ENCODE measurements around the gene ZNF593OS.

The ZNF593OS gene

DNA sequence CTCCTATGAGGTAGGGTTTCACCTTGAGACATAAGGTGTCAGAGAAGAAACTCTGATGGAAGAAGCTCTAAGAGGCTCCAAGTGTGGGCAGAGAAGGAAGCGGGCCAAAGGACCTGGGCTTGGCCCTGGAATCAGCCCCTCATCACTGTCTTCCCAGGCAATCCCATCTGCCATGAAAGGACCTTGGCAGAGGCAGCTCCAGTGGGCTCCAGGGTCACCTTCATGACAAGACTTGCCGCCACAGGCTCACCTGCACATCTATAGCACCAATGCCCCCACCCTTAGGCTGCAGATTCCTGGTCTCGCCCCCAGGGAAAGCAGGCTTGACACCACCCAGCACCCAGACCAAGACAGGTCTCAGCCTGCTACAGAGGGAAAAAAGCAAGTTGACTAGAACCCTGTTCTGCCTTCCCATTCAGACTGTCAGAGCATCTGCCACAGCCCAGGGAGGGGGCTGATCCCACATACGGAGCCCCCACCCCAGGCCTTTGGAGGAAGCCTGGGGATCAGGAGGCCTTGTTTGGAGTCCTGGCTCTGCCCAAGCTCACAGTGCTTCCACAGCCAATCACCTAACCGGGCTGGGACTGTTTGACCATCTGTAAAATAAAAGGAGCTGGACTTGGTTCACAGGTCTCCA is 13.2 kb downstream of the ZNF593OS start:
- DNase-seq = no peak

DNA sequence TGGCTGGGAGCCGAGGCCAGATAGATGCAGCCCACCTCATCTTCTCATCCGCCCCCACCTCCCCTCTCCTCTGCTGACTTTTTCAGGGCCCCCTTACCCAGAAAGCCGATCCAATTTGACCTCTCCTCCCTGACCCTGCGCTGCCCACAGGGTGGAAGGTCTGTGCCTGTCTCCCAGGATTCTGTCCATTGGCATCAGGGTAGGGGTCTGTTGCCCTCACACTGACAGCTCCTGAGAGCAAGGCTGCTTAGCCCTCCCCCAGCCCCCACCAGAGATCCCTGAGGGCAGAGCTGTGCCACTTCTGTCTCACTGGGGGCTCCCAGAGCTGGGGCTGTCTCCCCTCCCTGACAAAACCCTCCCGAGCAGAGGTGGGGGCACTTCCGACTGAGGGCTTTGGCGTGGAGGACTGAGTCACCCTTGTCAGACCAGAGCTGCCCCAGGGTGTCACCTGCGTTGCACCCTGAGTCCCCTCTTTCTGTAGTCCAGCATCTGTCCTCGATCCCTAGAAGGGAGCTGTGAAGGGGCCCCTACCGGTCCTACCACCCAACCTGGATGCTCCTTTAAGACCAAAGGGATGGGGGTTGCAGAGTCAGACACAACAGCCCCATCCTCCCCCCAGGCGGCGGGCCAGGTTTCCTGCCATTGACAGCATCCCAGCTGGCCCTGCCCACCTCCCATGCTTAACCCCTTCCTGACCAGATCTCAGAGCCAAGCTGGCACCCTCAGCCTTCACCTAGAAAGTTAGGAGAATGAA is 15.2 kb downstream of the ZNF593OS start:
- no peak for DNase-seq

DNA sequence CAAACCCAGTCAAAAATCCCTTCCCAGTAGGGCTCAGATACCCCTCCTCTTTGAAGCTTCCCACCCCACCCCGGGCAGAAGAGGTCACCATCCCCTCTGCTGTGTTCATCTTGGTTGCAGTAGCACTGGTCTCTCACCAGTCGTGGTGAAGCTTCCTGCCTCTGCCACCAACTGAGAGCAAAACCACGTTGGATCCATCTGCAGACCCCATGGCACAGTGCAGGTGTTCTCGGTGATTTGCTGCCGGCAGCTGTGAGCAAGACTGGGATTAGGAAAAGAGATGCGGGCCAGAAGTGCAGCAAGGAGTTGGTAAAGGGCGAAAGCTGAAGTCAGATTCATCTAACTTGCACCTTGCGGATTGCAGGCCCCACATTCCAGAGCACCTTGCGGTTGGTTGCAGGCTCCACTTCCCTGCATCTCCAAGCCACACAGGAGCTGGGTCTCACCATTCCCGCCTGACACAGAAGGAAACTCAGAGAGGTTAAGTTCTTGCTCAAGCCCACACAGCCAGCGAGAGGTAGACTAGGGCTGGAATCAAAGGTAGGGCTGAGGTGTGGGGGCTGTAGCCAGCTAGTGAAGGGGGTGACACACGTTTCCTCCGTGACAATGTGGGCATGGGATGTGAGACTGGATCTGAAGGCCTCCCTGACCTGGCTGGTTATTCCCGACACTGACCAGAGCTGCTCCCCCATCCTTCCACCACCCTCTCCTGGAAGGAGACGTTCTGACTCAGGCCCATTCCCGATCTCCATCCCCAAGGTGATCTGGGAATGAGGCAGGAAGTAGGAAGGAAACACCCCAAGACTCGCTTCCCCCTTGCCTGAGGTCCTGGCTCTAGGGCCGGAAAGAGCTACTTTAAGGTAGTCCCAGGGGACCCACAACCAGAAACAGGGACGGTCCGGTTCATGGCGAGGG is 16.0 kb downstream of the ZNF593OS start:
- no peak for DNase-seq

DNA sequence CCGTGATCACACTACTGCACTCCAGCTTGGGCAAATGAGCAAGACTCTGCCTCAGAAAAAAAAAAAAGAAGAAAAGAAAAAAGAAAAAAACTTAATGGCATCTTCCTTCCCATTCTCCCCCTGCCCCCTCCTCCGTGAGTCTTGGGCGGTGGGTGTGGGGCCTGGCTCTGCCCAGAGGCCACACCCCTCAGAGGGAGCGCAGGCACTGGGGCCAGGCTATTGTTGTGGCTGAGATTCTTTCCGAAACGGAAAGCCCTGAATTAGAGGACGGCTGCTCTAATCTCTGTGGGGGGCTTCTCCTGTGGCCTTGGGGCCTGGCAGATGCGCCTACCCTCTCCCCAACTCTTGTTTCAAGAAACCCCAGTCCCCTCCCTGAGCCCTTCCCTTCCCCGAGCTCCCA is 16.9 kb downstream of the ZNF593OS start:
- DNase-seq = no peak

DNA sequence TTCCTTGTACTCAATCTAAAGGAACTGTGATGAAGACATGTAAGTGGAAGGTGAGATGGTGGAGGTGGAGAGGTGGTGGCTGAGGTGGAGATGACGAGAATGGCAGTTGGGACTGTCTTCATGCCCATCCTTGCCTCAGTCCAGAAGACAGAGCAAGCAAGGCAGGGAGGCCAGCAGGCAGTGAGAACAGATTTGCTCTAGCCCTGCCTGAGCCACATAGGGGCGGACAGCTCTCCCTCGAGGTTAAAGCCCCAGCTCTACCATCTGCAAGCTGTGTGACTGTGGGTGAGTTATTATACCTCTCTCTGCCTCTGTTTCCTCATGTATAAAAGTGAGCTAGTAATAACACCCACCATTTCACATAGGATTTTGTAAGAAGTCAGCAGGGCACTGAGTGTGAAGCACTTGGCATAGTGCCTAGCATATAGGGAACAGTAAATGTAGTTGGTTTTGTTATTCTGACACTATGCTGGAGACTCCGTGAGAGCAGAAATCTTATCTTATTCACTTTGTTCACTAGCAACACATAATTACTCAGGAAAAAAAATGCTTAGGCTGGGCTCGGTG is 17.6 kb downstream of the ZNF593OS start:
- peak; percentile 41 for DNase-seq

DNA sequence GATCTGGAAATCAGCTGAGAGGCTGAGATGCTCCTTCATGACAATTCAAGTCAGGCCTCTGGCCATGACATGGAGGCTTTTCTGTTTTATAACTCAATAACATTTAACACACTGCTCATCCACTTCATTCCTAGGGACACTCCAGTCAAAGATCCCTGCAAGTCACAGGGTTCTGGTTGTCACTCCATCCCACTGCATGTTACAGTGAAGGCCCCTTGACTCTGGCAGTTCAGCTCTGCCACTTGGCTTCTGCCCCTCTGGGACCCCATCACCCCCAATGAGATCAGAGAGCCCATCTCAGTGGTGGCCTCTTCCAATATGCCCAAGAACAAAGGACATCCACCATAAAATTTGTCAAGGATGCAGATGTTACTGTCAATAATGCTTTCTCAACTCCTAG is 22.7 kb downstream of the ZNF593OS start:
- DNase-seq = no peak

DNA sequence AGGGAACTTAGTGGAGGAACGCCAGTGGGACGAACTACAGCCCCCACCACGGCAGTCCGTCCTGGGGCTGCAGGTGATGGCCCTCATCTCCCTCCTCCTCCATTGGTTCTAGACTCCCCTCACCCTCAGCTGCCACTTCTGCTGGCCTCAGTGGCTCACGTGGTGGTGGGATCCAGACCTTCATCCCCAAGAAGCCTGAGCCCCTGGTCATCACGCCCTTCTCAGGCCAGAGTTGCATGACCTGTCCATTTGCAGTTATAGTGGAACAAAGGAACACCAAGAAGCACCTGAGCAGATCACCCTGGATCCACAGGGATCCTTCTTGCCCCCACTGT is 25.7 kb downstream of the ZNF593OS start:
- DNase-seq = no peak

DNA sequence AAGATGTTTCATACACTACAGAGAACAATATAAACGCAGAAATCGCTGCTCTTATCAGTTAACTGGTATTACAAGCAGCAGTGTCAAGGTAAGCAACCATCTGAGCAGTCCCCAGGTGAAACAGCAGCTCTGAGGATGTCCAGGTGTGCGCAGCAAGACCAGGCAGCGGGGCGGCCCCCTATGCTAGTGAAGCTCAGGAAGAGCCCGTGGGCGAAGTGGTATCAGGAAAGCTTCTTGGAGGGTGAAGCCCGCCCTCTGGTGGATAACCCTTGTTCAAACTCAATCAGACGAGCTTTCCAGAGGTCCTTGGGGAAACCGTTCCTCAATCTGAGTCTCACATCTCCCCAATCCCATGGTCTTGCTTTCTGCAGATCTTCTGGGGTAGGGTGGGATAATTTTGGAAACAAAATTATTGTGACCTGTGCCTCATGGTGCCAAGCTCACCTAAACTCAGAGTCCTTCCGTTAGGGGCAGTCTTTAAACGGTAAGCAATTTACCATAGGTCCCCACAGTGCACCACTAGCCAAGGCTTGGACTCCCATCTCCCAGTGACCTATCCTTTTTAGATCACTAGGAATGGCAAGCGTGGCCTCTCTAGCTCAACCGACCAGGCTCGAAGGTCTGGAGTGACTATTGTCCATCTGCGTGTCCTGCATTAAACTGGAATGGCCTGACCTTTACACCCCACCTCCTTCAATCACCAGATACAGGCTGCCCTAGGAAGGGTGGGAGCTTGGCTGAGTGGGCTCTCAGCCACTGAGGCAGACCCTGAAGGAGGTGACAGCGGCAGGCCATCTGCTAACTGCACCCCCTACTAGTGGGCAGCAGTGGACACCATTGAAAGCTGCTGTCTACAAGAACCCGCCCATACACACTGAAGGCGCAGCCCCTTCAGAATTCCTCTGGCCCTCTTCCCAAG is 26.3 kb downstream of the ZNF593OS start:
- DNase-seq = peak; percentile 90

DNA sequence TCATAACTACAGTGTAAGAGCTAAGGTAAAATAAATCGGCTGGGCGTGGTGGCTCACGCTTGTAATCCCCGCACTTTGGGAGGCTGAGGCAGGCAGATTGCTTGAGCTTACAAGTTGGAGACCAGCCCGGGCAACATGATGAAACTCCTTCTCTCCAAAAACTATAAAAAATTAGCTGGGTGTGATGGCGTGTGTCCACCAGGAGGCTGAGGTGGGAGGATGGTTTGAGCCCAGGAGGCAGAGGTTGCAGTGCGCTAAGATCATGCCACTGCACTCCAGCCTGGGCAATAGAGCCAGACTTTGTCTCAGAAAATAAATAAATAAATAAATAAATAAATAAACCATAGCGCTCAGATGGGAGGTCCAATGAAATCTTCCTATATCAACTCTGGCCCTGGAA is 29.5 kb downstream of the ZNF593OS start:
- no peak for DNase-seq

DNA sequence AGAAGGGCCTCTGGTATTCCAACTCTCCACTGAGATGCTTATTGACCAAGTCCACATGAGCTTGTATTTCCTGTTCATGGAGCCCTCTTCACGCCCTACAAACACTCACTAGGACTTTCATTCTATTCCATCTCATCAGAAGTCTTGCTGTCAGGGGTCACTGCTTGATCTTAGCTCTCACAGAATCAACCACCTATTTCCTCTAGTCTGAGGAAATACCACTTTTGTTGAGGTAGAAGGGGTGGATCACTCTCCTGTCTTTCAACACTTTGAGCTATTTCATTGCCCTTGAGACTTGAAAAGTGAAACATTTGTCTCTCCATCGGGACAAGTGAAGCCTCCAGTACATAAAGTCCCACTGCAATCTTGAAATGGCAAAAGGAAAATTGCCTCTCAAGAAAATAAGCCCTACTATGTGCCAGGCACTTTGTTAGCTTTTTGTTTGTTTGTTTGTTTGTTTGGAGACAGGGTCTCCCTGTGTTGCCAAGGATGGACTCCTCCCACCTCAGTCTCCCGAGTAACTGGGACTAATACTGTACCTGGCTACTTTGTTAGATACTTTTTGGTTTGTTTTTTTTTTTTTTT is 32.6 kb downstream of the ZNF593OS start:
- no peak for DNase-seq

DNA sequence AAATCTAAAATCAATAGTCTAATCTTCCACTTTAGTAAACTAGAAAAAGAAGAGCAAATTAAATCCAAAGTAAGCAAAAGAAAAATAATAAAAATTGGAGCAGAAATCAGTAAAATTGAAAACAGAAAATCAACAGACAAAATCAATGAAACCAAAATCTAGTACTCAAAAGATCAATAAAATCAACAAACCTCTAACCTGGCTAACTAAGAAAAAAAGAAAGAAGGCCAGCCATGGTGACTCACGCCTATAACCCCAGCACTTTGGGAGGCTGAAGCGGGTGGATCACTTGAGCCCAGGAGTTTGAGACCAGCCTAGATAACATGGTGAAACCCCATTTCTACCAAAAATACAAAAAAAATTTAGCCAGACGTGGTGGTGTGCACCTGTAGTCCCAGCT is 37.2 kb downstream of the ZNF593OS start:
- DNase-seq = no peak

DNA sequence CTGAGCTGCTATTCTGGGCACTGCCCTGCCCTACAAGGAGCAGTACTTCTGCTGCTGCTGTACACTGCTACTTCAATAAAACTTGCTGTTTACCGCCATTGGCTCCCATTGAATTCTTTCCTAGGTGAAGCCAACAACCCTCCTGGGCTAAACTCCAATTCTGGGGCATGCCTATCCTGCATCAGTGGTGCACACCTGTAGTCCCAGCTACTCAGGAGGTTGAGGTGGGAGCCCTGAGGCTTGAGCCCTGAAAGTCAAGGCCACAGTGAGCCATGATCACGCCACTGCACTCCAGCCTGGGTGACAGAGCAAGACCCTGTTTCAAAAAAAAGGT is 38.8 kb downstream of the ZNF593OS start:
- DNase-seq = no peak

DNA sequence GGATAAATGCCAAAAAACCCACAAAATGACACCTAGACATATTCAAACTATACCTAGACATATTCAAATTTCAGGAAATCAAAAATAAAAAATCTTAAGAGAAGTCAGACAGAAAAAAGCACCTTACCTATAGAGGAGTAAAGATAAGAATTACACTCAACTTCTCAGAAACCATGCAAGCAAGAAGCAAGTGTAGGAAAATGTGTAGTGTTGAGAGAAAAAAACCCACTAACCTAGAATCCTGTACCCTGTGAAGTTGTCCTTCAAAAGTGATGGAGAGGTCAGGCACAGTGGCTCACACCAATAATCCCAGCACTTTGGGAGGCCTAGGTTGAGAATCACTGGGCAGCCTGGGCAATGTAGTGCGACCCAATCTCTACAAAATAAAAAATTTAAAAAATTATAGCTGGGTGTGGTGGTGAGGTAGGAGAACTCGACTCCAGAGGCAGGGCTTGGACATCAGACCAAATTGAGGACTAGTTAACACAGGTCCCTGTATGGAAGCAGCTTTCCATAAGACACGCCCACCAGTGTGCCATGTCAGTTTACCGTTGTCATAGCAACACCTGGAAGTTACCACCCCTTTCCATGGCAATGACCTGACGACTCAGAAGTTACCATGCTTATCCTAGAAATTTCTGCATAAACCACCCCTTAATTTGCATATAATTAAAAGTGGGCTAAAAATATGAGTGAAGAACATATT is 39.4 kb downstream of the ZNF593OS start:
- DNase-seq = no peak

DNA sequence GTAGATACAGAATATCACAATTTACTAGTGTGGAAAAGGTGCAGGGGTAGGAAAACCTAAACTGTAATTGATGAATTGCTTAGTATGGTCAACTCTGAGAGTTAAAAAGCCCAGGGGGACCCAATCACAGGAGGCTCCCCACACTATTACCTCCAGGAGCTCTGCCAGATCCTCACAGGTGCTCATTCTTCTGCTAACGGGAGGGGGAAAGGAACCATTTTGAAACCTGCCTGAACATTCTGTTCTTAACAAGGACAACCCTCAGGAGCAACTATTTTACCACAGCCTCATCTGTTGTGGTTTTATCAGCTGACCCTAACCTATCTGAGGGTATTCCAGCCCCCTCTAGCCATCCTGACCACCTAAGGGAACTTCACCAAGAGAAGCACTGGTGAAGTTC is 40.9 kb downstream of the ZNF593OS start:
- DNase-seq = no peak

DNA sequence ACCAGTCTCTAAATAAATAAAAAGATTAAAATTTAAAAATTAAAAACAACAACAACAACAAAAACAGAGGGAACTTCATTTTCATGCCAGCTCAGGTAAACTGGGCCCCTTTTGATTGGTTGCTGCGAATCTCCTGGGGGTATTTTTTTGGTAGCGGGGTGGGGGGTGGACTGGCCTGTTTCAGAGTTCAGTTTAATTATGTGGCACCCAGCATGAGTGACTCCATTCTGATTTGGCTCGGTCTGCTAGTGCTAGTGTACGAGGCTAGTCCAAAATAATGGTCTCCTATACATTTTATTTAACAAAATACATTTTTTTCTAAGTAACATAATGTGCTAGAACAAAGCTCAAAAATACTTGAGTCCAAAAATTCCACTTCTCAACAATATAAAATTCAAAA is 41.9 kb downstream of the ZNF593OS start:
- DNase-seq = no peak

DNA sequence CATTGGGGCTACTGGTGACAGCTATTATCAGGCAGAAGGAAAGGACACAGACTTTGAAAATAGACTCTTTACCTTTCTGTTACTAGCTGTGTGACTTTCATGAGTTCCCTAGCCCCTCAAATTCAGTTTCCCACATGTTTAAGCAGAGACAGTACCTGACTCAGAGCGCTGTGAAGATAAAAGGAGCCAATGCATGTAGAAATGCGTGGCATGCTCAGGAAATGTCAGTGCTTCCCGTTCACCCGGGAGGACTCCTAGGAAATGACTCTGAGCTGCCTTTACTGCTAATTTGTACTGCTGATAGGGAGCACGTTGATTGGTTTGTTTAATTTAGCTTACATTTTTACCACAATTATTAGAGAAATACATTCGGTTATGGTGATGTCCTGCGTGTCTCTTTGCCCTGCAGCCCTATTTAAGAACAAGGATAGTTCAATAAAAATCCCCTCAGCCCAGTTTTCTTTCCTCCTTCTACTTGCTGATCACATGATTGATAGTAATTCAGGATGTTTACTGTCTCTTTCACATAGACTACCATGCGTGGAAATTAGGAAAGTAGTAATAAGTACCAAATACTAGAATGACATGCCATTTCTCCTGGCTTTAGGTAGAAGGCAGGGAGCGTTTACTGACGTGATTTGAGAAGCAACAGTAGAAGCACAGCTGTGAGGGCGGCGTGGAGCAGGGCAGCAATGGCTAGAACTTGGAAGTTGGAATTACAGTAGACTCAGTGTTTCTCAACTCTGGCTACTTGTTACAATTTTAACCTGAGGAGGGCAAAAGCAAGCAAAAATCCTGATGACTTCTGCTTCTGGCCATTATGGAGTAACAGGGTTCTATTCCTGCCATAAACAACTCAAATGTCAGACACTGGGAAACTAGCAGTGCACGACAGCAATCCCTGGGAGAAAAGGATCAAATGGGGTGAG is 44.1 kb downstream of the ZNF593OS start:
- DNase-seq = peak; percentile 36

DNA sequence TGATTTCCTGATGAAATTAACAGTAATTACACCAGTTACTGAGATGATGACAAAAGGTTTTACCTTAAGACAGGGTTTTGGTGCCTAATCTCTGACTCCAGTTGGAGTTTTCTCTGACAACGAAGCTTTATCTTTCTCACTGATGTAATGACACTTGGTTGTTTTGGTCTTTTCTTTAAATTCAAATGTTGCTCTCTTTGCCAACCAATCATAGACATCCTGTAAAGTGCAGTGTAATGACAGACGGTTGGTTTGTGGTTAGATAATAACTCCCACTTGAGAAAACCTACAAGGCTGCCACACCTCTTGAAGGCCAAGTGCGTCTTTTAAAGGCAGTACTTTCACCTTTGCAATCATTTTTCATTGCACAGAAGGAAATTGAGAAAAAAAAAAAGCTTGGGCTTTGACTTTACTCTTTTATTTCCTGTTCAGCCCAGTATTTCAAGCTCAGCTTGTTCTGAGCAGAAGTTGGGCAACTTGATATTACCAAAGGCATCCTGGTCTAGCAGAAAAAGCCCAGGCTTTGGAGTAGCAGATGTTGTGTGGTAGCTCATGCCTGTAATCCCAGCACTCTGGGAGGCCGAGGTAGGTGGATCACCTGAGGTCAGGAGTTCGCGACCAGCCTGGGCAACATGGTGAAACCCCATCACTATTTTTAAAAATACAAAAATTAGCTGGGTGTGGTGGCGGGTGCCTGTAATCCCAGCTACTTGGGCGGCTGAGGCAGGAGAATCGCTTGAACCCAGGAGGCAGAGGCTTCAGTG is 45.1 kb downstream of the ZNF593OS start:
- DNase-seq = peak; percentile 60

DNA sequence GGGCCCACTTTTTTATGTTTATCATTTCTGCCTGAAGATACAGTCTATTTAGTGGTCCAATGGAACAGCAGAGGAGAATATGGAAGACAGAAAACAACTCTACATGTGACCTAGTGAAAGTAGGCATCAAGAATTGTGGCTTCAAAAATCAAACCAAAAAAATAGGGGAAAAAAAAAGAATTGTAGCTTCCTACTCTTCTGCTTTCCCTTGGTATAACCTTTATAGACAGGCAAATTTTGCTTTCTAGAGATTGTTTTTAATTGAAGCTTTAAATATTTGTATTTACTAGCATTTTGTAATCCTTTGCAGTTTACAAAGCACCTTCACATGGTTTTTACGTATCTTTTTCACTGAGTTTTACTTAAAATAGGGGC is 45.7 kb downstream of the ZNF593OS start:
- no peak for DNase-seq

DNA sequence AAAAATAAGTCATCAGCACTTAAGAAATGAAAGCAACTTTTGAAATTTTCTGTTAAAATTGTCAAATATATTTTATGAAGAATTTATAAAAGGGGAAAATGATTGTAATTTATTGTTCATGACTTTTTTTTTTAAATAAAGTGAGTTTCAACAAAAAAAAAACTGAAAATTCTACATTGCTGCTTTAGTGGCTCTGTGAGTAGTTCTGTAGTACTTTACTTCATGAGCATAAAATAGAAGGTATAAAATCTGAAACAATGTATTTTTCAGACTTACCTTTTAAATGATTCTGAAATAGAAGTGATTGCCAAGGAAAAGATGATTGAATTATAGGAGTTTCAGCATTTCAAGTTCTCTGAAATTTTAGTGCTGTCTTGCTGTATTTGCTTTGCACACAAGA is 46.2 kb downstream of the ZNF593OS start:
- DNase-seq = no peak

All from suppressor macrophage treated with lipopolysaccharide for 4 hours (primary cell).